ENCODE results near the gene PFDN1. TPM values are rescaled to one million over a fixed set of nuclear protein-coding genes. Genes with fewer than 3 reads are reported as not detected.

The PFDN1 gene
- total RNA-seq, 1 experiment from 2014 or later, result 54.4 TPM

DNA sequence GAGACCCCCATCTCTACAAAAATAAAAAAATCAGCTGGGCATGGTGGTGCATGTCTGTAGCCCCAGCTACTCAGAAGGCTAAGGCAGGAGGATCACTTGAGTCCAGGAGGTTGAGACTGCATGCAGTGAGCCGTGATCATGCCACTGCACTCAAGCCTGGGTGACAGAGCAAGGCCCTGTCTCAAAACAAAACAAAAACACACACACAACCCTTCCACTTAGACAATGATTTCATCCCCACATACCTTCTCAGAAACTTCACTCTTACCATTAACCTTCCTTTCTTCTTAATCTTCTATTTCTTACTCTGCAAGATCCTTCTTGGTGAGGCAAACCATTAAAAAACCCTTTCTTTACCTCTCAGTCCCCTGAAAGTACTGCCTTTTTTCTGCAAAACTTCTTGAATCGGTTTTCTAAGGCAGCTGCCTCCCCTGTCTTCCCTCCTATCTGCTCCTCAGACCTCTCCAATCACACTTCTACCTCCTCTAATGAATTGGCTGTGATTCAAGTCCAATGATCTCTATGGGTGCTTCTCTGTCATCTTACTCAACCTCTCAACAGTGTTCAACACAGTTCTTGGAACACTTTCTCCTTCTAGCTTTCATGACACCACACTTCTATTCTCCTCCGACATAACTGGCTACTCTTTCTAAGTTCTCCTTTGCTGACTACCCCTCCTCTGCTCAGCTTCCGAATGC, 47.3 kb downstream of the PFDN1 start:
- Histone ChIP-seq H3K4me1 (ENCODE audit: control insufficient read depth, insufficient read depth, low read length) (peaks cover 10% of the 10 kb centered on the region; the same call in 1 of the 2 replicates), H3K27me3 (ENCODE audit: control insufficient read depth, insufficient read depth, low read length) (no peaks in the 10 kb centered on the region), H3K9me3 (ENCODE audit: control insufficient read depth, insufficient read depth, low read depth, low read length) (no peaks in the 10 kb centered on the region), H3K36me3 (ENCODE audit: control insufficient read depth, insufficient read depth, low read length) (no peaks in the 10 kb centered on the region), H3K27ac (ENCODE audit: low read length) (no peak overlapping the region), H3K4me3 (ENCODE audit: low read depth in 2 of 2, low read length in 2 of 2) (no peak overlapping the region)
- POLR2A ChIA-PET, result no interaction called here
- BruUV-seq (replicated peaks), result no TSS peak
- CTCF ChIA-PET, result no interaction called here
- DNase-seq (ENCODE audit: low read depth, low spot score) (no peak), ATAC-seq (no peak)
- intact Hi-C loops (cut with micrococcal nuclease; ENCODE audit: unreplicated experiment) (no loop called here), in situ Hi-C loops (cut with HindIII; ENCODE audit: low pct_unique_long_range_greater_than_20kb, low sequenced_read_pairs) (no loop called here)
- TF ChIP-seq, protein P1, sequence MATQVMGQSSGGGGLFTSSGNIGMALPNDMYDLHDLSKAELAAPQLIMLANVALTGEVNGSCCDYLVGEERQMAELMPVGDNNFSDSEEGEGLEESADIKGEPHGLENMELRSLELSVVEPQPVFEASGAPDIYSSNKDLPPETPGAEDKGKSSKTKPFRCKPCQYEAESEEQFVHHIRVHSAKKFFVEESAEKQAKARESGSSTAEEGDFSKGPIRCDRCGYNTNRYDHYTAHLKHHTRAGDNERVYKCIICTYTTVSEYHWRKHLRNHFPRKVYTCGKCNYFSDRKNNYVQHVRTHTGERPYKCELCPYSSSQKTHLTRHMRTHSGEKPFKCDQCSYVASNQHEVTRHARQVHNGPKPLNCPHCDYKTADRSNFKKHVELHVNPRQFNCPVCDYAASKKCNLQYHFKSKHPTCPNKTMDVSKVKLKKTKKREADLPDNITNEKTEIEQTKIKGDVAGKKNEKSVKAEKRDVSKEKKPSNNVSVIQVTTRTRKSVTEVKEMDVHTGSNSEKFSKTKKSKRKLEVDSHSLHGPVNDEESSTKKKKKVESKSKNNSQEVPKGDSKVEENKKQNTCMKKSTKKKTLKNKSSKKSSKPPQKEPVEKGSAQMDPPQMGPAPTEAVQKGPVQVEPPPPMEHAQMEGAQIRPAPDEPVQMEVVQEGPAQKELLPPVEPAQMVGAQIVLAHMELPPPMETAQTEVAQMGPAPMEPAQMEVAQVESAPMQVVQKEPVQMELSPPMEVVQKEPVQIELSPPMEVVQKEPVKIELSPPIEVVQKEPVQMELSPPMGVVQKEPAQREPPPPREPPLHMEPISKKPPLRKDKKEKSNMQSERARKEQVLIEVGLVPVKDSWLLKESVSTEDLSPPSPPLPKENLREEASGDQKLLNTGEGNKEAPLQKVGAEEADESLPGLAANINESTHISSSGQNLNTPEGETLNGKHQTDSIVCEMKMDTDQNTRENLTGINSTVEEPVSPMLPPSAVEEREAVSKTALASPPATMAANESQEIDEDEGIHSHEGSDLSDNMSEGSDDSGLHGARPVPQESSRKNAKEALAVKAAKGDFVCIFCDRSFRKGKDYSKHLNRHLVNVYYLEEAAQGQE (IDR thresholded peaks at IDR 0.05; ENCODE audit: insufficient read depth in 1 of 2, low read depth in 2 of 2, low read length in 1 of 2), result no peak
- TF ChIP-seq, protein P2, sequence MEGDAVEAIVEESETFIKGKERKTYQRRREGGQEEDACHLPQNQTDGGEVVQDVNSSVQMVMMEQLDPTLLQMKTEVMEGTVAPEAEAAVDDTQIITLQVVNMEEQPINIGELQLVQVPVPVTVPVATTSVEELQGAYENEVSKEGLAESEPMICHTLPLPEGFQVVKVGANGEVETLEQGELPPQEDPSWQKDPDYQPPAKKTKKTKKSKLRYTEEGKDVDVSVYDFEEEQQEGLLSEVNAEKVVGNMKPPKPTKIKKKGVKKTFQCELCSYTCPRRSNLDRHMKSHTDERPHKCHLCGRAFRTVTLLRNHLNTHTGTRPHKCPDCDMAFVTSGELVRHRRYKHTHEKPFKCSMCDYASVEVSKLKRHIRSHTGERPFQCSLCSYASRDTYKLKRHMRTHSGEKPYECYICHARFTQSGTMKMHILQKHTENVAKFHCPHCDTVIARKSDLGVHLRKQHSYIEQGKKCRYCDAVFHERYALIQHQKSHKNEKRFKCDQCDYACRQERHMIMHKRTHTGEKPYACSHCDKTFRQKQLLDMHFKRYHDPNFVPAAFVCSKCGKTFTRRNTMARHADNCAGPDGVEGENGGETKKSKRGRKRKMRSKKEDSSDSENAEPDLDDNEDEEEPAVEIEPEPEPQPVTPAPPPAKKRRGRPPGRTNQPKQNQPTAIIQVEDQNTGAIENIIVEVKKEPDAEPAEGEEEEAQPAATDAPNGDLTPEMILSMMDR (IDR thresholded peaks at IDR 0.05), result no peak
- TF ChIP-seq POLR2AphosphoS5 (IDR thresholded peaks at IDR 0.05; ENCODE audit: low read depth, low read length) (no peak), TCF7L2 (IDR thresholded peaks at IDR 0.05; ENCODE audit: low read depth, low read length) (no peak), SIN3A (IDR thresholded peaks at IDR 0.05; ENCODE audit: borderline replicate concordance, insufficient read depth, low read depth, low read length) (no peak)

DNA sequence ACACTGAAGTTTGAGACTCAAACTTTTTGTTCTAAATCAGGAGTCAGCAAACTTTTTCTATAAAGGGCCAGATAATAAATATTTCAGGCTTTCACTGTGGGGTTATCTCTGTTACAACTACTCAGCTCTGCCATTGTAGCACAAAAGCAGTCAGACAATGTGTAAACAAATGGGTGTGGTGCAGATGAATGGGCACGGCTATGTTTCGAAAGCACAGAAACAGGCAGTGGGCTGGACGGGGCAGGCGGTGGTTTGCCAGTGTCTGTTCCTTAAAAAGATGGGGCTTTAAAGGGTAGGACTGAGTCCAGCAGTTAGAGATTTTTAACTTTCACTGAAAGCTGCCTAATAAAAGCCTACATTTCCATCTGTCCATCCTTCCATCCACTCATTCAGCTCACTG, 48.9 kb downstream of the PFDN1 start:
- no peak overlapping the region for H3K27ac ChIP-seq (ENCODE audit: low read length)
- no peaks in the 10 kb centered on the region for H3K36me3 ChIP-seq (ENCODE audit: control insufficient read depth, insufficient read depth, low read length)
- POLR2A ChIA-PET, result no interaction called here
- no peaks in the 10 kb centered on the region for H3K27me3 ChIP-seq (ENCODE audit: control insufficient read depth, insufficient read depth, low read length)
- CTCF ChIA-PET, result no interaction called here
- TF ChIP-seq POLR2AphosphoS5 (IDR thresholded peaks at IDR 0.05; ENCODE audit: low read depth, low read length) (no peak), SIN3A (IDR thresholded peaks at IDR 0.05; ENCODE audit: borderline replicate concordance, insufficient read depth, low read depth, low read length) (no peak)
- TF ChIP-seq, protein P2 (IDR thresholded peaks at IDR 0.05), result no peak
- TF ChIP-seq, protein P1 (IDR thresholded peaks at IDR 0.05; ENCODE audit: insufficient read depth in 1 of 2, low read depth in 2 of 2, low read length in 1 of 2), result no peak
- ATAC-seq (0 out of 2 replicates have a peak, but pooled peaks have one; percentile 29), DNase-seq (ENCODE audit: low read depth, low spot score) (no peak)
- in situ Hi-C loops (cut with HindIII; ENCODE audit: low pct_unique_long_range_greater_than_20kb, low sequenced_read_pairs), result no loop called here
- H3K4me3 ChIP-seq (ENCODE audit: low read depth in 2 of 2, low read length in 2 of 2), result no peak overlapping the region
- no peaks in the 10 kb centered on the region for H3K9me3 ChIP-seq (ENCODE audit: control insufficient read depth, insufficient read depth, low read depth, low read length)
- H3K4me1 ChIP-seq (ENCODE audit: control insufficient read depth, insufficient read depth, low read length), result peaks cover 10% of the 10 kb centered on the region; the same call in 1 of the 2 replicates
- intact Hi-C loops (cut with micrococcal nuclease; ENCODE audit: unreplicated experiment), result no loop called here
- BruUV-seq (replicated peaks), result no TSS peak
